ENCODE measurements around the gene TNFRSF6B. TPM values are rescaled to one million over a fixed set of nuclear protein-coding genes. Genes with fewer than 3 reads are reported as not detected.
"Not testable (repeated sequence)": the region's sequence is repeated elsewhere in the genome, so short reads cannot be mapped to it uniquely, and the experiment has no call there.

The TNFRSF6B gene
- total RNA-seq, 1 donor from 2014 or later, result not detected

- TF ChIP-seq, protein P1, sequence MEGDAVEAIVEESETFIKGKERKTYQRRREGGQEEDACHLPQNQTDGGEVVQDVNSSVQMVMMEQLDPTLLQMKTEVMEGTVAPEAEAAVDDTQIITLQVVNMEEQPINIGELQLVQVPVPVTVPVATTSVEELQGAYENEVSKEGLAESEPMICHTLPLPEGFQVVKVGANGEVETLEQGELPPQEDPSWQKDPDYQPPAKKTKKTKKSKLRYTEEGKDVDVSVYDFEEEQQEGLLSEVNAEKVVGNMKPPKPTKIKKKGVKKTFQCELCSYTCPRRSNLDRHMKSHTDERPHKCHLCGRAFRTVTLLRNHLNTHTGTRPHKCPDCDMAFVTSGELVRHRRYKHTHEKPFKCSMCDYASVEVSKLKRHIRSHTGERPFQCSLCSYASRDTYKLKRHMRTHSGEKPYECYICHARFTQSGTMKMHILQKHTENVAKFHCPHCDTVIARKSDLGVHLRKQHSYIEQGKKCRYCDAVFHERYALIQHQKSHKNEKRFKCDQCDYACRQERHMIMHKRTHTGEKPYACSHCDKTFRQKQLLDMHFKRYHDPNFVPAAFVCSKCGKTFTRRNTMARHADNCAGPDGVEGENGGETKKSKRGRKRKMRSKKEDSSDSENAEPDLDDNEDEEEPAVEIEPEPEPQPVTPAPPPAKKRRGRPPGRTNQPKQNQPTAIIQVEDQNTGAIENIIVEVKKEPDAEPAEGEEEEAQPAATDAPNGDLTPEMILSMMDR (conservative IDR thresholded peaks at IDR 0.05), result no peak
- H3K36me3 Mint-ChIP-seq (ENCODE audit: low read depth), result peaks cover 55% of the 10 kb centered on the region
- no peak for DNase-seq (ENCODE audit: low read depth, low spot score)
- peaks cover 9% of the 10 kb centered on the region for H3K9me3 Mint-ChIP-seq
- H3K4me1 Mint-ChIP-seq, result no peaks in the 10 kb centered on the region
- no peaks in the 10 kb centered on the region for H3K27me3 Mint-ChIP-seq (ENCODE audit: low read depth)
- no peak overlapping the region for H3K4me3 Mint-ChIP-seq
- H3K27ac Mint-ChIP-seq (ENCODE audit: unreplicated experiment), result no peak overlapping the region
Observed at GRCh38 chr20:63718996-63719395, 22.5 kb downstream of the TNFRSF6B start.

DNA sequence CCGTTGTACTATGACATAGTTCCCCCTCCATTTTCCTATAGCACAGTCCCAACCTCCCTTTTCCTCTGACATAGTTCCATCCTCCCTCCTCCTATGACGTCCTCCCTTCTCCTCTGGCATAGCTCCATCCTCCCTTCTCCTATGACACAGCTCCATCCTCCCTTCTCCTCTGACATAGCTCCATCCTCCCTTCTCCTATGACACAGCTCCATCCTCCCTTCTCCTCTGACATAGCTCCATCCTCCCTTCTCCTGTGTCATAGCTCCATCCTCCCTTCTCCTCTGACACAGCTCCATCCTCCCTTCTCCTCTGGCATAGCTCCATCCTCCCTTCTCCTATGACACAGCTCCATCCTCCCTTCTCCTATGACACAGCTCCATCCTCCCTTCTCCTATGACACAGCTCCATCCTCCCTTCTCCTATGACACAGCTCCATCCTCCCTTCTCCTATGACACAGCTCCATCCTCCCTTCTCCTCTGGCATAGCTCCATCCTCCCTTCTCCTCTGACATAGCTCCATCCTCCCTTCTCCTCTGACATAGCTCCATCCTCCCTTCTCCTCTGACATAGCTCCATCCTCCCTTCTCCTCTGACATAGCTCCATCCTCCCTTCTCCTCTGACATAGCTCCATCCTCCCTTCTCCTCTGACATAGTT, 26.6 kb downstream of the TNFRSF6B start:
- not testable (repeated sequence) for H3K27me3 Mint-ChIP-seq (ENCODE audit: low read depth); H3K27ac Mint-ChIP-seq (ENCODE audit: unreplicated experiment); H3K4me1 Mint-ChIP-seq; H3K4me3 Mint-ChIP-seq; DNase-seq (ENCODE audit: low read depth, low spot score); H3K9me3 Mint-ChIP-seq
- peaks cover 42% of the 10 kb centered on the region for H3K36me3 Mint-ChIP-seq (ENCODE audit: low read depth)

DNA sequence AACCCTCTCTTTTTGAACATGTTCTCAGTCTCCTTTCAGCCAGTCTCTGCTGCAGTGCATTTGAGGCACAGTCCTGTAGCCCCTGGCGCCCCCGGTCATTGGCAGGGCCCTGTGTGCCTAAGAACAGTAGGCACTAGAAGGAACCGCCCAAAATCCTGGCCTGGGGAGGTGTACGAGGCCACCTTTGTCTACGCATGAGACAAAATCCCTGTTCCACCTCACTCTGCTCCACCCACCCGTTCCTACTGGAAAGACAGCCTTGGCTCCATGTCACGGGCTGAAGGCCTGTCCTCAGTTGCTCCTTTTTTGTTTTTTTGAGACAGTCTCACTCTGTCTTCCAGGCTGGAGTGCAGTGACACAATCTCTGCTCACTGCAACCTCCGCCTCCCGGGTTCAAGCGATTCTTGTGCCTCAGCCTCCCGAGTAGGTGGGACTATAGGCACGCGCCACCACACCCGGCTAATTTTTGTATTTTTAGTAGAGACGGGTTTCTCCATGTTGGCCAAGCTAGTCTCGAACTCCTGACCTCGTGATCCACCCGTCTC, 33.8 kb downstream of the TNFRSF6B start:
- H3K36me3 Mint-ChIP-seq (ENCODE audit: low read depth), result peaks cover 19% of the 10 kb centered on the region
- H3K27ac Mint-ChIP-seq (ENCODE audit: unreplicated experiment); H3K4me3 Mint-ChIP-seq; DNase-seq (ENCODE audit: low read depth, low spot score); H3K4me1 Mint-ChIP-seq; H3K27me3 Mint-ChIP-seq (ENCODE audit: low read depth); H3K9me3 Mint-ChIP-seq: not testable (repeated sequence)

DNA sequence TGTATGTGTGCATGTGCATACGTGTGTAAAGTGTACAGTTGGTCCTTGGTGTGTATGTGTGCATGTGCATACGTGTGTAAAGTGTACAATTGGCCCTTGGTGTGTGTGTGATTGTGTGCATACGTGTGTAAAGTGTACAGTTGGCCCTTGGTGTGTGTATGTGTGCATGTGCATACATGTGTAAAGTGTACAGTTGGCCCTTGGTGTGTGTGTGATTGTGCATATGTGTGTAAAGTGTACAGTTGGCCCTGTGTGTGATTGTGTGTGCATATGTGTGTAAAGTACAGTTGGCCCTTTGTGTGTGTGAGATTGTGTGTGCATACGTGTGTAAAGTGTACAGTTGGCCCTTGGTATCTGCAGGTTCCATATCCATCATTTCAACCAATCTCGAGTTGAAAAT, 35.0 kb downstream of the TNFRSF6B start:
- Mint-ChIP-seq H3K27me3 (ENCODE audit: low read depth) (peaks cover 8% of the 10 kb centered on the region), H3K36me3 (ENCODE audit: low read depth) (peaks cover 19% of the 10 kb centered on the region), H3K4me3 (no peak overlapping the region)

GRCh38 chr20:63732118-63733095, 36.0 kb downstream of the TNFRSF6B start:
- TF ChIP-seq, protein P1 (conservative IDR thresholded peaks at IDR 0.05), result no peak
- DNase-seq (ENCODE audit: low read depth, low spot score), result no peak
- no peak overlapping the region for H3K4me3 Mint-ChIP-seq
- H3K9me3 Mint-ChIP-seq, result no peaks in the 10 kb centered on the region
- peaks cover 9% of the 10 kb centered on the region for H3K27me3 Mint-ChIP-seq (ENCODE audit: low read depth)
- H3K4me1 Mint-ChIP-seq, result no peaks in the 10 kb centered on the region
- H3K36me3 Mint-ChIP-seq (ENCODE audit: low read depth), result peaks cover 14% of the 10 kb centered on the region
- H3K27ac Mint-ChIP-seq (ENCODE audit: unreplicated experiment), result no peak overlapping the region

More for the DNA sequence above, 35.0 kb downstream of the TNFRSF6B start:
- Mint-ChIP-seq H3K4me1 (no peaks in the 10 kb centered on the region), H3K9me3 (peaks cover 2% of the 10 kb centered on the region), H3K27ac (ENCODE audit: unreplicated experiment) (no peak overlapping the region)
- TF ChIP-seq, protein P1 (conservative IDR thresholded peaks at IDR 0.05), result no peak
- no peak for DNase-seq (ENCODE audit: low read depth, low spot score)

DNA sequence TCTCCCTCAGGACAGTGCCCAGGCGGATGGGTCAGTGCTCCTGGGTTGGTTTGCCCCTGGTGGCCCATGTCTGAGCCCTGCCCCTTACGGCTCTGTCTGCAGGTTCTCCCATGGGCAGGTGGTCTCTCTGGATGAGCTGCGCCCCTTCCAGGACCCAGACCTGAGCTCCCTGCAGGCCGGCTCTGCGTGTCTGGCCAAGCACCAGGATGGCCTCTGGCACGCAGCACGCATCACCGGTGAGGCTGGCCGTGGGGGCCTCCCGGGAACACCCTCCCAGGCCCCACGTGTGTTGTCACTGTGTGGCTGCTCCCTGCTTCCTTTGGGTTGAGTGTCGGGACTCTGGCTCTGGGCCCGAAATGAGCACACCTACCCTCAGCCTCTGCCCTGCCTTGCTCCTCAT, 36.7 kb downstream of the TNFRSF6B start:
- Mint-ChIP-seq H3K36me3 (ENCODE audit: low read depth) (peaks cover 11% of the 10 kb centered on the region), H3K4me3 (no peak overlapping the region), H3K27me3 (ENCODE audit: low read depth) (peaks cover 9% of the 10 kb centered on the region), H3K4me1 (no peaks in the 10 kb centered on the region), H3K27ac (ENCODE audit: unreplicated experiment) (no peak overlapping the region), H3K9me3 (no peaks in the 10 kb centered on the region)
- no peak for DNase-seq (ENCODE audit: low read depth, low spot score)
- TF ChIP-seq, protein P1 (conservative IDR thresholded peaks at IDR 0.05), result no peak

Measured in neural crest cell (in vitro differentiated cells).